ENCODE measurements around the gene CCDC77.
A peak's percentile ranks its signal among the peaks of the same experiment; 100 is the strongest.

The CCDC77 gene

DNA sequence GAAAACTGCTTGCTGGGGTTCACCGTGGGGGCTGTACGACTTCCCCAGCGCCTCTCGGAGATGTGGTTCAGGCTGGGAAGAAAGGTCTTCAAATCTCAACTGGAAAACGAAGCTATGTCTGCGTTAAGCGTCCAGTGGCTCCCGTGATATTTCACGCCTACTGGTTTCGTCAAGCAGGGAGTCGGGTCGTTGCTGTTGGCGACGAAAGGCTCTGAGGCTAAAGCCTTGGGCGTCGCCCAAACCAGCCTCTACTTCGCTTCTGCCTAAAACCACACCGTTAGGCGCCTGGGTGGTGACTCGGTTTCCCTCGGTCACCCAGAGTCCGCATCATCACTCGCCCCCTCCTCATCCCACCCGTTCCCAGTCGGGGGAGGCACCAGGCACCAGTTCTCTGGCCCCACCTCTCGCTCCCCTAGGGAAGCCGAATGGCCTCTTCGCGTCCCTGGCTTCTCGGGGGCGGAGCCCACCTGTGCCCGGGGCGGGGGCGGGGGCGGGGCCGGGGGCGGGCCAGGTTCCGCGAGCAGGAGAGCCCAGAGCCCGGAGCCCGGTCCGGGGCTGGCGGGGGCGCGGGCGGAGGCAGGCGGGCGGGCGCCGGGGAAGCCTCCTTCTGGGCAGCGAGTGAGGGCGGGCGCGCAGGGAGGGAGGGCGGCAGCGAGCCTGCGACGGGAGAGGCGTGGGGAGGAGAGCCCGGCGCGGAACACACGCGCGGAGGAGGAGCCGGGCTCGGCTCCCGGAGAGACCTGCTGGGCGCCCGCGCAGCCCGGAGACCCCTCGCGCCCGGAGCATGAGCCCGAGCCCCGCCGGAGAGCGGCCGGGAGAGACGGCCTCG is 58.2 kb downstream of the CCDC77 start, which contains the start of gene B4GALNT3:
TSS of gene B4GALNT3 (plus strand) at position 510 of the 829 bp plus-strand sequence. CDS start 438 bp downstream, outside the sequence.
- DNase-seq (ENCODE audit: low read depth): no peak
- TF ChIP-seq, protein P1, sequence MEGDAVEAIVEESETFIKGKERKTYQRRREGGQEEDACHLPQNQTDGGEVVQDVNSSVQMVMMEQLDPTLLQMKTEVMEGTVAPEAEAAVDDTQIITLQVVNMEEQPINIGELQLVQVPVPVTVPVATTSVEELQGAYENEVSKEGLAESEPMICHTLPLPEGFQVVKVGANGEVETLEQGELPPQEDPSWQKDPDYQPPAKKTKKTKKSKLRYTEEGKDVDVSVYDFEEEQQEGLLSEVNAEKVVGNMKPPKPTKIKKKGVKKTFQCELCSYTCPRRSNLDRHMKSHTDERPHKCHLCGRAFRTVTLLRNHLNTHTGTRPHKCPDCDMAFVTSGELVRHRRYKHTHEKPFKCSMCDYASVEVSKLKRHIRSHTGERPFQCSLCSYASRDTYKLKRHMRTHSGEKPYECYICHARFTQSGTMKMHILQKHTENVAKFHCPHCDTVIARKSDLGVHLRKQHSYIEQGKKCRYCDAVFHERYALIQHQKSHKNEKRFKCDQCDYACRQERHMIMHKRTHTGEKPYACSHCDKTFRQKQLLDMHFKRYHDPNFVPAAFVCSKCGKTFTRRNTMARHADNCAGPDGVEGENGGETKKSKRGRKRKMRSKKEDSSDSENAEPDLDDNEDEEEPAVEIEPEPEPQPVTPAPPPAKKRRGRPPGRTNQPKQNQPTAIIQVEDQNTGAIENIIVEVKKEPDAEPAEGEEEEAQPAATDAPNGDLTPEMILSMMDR (IDR thresholded peaks at IDR 0.05; ENCODE audit: control insufficient read depth, insufficient read depth, low read depth, low read length, missing control alignments): no peak
- H3K4me3 ChIP-seq (ENCODE audit: control insufficient read depth, low read depth, low read length): peak within 1 kb of the TSS; percentile 27

DNA sequence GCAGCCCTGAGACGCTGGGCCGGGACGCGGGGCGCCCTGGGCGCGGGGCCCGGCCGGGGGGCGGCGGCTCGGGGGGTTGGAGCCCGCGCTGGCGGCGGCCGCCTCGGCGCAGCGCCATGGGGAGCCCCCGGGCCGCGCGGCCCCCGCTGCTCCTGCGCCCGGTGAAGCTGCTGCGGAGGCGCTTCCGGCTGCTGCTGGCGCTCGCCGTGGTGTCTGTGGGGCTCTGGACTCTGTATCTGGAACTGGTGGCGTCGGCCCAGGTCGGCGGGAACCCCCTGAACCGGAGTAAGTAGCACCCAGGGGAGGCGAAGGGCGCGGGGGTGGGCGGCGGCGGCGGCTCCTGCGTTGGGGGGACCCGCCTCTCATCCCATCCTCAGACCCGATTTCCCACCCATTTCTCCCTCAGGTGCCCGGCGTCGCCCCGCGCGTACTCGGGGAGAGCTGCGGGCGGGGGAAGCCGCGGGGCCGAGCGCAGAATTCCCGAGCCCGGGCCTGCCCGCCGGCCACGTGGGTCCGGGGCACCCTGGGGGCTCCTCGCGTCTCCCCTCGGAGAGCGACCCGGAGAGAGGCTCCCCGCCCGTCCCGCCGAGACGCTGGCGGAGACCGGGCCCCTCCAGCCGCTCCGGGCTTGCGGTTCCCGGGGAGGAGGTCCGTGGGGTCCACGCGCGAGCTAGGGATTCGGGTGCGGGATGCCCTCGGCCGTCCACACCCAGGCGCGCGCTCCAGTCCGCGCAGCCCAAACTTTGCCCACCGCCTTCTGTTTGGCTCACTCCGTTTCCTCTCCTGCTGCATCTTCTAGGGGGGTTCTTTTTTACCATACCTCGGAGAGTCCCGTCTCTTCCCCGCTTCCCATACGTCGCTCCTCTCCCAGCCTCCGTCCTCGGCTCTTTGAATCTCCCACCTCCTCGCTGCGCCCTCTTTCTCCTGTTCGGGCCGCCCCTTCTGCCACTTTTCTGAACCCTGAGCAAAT is 59.1 kb downstream of the CCDC77 start:
- no peak for DNase-seq (ENCODE audit: low read depth)
- TF ChIP-seq, protein P1 (IDR thresholded peaks at IDR 0.05; ENCODE audit: control insufficient read depth, insufficient read depth, low read depth, low read length, missing control alignments): no peak
- peak overlapping the region; percentile 27 for H3K4me3 ChIP-seq (ENCODE audit: control insufficient read depth, low read depth, low read length)

DNA sequence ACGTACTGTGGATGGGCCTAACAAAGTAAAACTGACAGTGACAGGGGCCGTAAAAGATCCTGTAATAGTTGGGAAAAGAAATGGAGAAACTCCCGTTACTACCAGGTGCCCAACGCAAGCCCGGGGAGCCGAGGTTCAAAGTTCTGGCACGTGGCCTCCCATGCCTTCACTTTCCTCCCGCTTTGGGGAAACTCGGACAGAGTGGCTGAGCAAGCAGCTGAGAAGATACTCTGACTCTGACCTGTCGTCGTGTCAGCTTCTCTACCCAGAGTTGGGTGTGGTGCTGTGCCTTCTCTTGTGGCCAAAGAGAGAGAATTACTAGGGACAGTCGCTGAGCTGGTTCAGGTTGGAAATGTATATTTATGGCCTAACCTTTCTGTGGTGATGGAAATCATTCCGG is 60.0 kb downstream of the CCDC77 start:
- no peak for DNase-seq (ENCODE audit: low read depth)
- TF ChIP-seq, protein P1 (IDR thresholded peaks at IDR 0.05; ENCODE audit: control insufficient read depth, insufficient read depth, low read depth, low read length, missing control alignments): no peak
- H3K4me3 ChIP-seq (ENCODE audit: control insufficient read depth, low read depth, low read length): no peak overlapping the region

DNA sequence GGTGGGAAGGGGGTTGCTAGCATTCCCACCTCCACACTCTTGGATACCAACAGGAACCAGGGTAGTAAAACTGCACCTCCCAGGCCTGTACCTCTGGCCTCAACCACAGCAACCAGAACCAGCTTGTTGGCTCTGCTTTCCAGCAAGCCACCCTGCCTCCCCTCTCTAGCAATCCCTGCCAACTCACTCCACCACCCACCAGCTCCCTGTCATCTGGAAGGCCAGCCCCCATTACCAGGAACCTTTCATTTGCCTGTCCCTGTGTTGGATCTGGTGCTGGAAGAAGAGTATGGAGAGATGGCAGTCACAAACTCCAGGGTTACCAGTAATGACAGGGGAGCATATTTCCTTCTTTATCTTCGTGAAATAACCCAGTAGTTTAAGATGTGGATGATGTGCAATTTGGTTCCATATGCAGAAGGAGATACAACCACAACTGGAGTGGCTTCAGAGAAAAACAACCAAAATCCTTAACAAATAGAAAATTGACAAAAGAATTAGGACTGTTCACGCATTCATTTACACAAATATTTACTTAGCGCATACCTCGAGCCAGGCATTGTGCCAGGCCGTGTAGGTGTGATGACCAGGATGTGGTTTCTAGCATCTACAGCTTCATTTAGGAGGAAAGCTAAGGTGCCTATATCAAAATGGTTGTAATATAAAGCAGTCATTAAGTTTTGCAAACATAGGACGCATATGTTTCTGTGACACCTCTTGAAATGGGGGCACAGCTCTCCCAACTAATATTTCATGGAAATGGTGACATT is 61.7 kb downstream of the CCDC77 start:
- TF ChIP-seq, protein P1 (IDR thresholded peaks at IDR 0.05; ENCODE audit: control insufficient read depth, insufficient read depth, low read depth, low read length, missing control alignments): no peak
- H3K4me3 ChIP-seq (ENCODE audit: control insufficient read depth, low read depth, low read length): no peak overlapping the region
- no peak for DNase-seq (ENCODE audit: low read depth)

DNA sequence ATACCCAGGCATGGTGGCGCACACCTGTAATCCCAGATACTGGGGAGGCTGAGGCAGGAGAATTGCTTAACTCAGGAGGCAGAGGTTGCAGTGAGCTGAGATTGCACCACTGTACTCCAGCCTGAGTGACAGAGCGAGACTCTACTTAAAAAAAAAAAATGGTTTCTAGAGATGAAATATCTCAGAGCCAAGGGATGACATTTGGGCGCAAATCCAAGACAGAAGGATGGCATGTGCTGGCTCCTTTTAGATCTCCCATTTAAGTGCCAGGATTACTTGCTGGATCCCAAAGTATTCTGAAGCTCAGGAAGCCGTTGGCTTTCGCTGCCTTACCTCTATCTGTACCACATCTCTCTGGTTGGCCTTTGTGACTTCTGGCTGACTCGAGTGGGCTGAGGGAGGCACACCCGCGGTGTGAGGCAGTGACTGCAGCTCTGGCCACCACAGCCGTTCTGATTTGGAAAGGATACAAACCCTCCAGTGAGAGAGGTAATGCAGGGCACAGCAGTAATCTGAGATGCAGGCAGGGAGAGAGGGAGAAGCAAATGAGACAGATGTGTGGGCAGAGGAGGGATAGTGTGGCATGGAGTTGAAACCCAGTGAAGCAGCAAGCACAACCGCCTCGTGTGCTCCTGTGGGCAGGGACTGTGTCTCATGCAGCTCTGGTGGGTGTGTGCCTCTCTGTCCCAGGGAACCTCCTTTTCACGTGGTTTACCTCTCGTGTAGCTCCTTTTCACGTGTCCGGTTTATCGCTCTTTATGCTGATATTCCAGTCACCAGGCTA is 63.2 kb downstream of the CCDC77 start:
- no peak overlapping the region for H3K4me3 ChIP-seq (ENCODE audit: control insufficient read depth, low read depth, low read length)
- TF ChIP-seq, protein P1 (IDR thresholded peaks at IDR 0.05; ENCODE audit: control insufficient read depth, insufficient read depth, low read depth, low read length, missing control alignments): no peak
- DNase-seq (ENCODE audit: low read depth): no peak
